T-helper 1 cell treated with Interleukin-12 subunit alpha and Interleukin-12 subunit beta and Interleukin-4 antibody, amounts not matched to agents 30 μg/mL and 1 μg/mL, for 36 hours (primary cell): ENCODE results near the gene SETD4.

Experiments used
- H3K27ac Mint-ChIP-seq: one replicate; pipeline ENCODE4 v1.8.0; 2021; ENCODE audit warnings: mild to moderate bottlenecking, mixed read lengths
- H3K27me3 Mint-ChIP-seq: one replicate; pipeline ENCODE4 v1.8.0; 2021; ENCODE audit warnings: low read depth, mixed read lengths
- H3K36me3 Mint-ChIP-seq: one replicate; pipeline ENCODE4 v1.8.0; 2021; ENCODE audit warnings: low read depth, mixed read lengths
- H3K4me1 Mint-ChIP-seq: one replicate; pipeline ENCODE4 v1.8.0; 2021; ENCODE audit warnings: low read depth, mixed read lengths
- H3K4me3 Mint-ChIP-seq: one replicate; pipeline ENCODE4 v1.8.0; 2021; ENCODE audit warnings: mild to moderate bottlenecking, moderate library complexity, mixed read lengths
- H3K9me3 Mint-ChIP-seq: one replicate; pipeline ENCODE4 v1.8.0; 2021; ENCODE audit warnings: mixed read lengths

Gene SETD4

DNA sequence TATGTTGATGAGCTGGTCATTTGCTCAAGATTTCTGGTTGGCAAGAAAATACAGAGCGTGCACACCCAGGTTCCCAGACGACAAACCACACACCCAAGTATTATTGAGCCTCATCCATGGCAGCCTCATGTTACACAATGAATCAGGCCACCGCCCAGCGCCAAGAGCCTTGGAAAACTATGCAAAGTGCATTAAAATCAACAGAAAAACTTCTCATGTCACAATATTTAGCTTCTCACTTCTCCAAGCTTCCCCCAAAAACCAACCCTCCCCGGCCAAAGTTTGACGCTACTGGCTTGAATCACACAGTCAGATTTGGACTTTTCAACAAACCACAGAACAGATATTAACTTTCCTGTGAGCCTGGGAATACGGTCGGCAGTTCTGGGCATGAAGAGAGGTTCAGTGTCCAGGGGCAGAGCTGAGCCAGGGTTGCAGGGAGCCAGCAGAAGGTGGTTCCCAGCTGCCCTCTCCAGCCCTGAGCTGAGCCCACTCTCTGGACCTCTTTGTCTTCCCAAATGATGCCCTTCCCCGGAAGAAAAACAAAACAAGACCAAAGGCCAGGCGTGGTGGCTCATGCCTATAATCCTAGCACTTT, 71.1 kb downstream of the SETD4 start:
- peaks cover 5% of the 10 kb centered on the region for H3K27me3 Mint-ChIP-seq
- H3K4me1 Mint-ChIP-seq = no peaks in the 10 kb centered on the region
- no peaks in the 10 kb centered on the region for H3K9me3 Mint-ChIP-seq
- no peaks in the 10 kb centered on the region for H3K36me3 Mint-ChIP-seq
- H3K27ac Mint-ChIP-seq = no peak overlapping the region
- H3K4me3 Mint-ChIP-seq = no peak overlapping the region

DNA sequence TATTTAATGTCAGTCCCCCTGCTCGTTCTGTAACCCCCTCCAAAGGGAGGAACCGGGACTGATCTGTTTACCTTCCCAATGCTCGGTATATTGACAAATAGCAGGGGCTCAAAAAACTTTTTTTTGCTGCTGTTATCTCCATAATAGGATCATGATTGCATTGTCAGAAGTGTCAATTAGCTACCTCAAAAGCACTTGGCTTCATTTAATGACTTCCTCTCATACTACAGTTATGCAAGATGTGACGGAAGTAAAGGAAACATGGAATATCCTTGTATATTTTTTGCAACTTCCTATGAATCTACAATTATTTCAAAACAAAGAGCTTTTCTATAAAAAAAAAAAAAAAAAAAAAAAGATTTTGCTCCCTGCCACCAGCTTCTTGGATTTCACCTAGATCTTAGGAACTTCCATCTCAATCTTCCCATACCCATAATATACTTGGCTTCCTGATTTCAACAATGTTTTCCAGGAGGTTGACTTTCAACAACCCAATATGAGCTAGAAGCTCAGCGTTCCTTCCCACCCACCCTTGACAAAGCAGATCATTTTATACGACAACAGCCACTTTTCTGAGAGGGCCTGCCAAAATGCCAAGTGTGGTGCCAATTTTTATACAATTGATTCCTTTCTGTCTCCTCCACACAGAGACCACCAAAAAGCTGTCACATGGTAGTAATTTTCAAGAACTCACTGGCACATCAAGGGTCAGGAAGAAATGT, 71.7 kb downstream of the SETD4 start:
- H3K36me3 Mint-ChIP-seq = no peaks in the 10 kb centered on the region
- H3K9me3 Mint-ChIP-seq = no peaks in the 10 kb centered on the region
- H3K27me3 Mint-ChIP-seq = peaks cover 5% of the 10 kb centered on the region
- no peak overlapping the region for H3K27ac Mint-ChIP-seq
- H3K4me1 Mint-ChIP-seq = no peaks in the 10 kb centered on the region
- H3K4me3 Mint-ChIP-seq = no peak overlapping the region

DNA sequence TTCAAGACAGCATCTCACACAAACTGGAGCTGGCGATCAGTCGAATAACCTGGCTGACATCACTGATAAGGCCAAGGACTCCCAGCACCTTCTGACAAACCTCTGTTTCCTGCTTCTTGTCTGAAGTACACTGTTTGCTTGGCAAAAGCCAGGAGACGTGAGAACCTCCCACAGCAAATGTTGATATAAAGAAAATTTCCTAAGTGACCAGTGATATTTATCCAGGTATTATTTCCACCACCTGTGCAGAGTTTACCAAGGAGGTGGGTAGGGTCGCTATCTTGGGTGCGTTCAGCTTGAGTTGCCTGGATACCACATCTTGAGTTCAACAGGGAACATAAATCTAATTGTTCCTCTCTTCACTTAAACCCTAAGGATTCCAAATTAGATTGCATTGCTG, 72.9 kb downstream of the SETD4 start:
- Mint-ChIP-seq H3K4me3 (no peak overlapping the region), H3K27ac (no peak overlapping the region), H3K9me3 (no peaks in the 10 kb centered on the region), H3K4me1 (no peaks in the 10 kb centered on the region), H3K27me3 (peaks cover 5% of the 10 kb centered on the region), H3K36me3 (no peaks in the 10 kb centered on the region)

DNA sequence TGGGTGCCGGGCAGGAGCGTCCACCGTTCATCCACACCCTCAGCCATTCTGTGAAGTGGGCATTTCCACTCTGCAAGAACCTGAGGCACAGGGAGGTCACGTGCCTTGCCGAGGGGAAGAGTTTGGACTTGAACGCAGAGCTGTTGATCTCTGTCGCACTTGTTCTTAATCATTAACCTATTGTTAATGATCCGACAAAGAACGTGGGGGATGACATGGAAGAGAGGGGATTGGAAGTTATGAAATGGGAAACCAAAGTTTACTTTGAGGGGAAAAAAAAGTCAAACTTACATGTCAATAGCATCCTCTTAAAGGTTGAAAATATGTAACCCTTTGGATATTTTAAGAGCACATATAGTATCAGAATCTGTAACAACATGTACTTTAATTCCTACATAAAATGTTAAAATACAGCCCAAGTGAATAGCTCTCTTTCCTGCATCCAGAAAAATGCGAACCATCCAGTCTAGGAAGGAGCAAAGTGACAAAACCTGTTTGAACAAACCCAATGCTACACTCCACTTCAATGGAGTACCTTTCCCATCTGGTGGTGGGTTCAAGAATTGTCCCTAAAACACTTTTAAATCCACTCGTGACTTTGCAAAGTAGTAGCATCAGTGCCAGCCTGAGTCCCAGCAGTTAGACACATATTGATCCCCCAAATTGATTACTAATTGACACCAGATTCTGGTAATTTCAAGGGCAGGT, 75.5 kb downstream of the SETD4 start:
- Mint-ChIP-seq H3K4me3 (no peak overlapping the region), H3K9me3 (no peaks in the 10 kb centered on the region), H3K27me3 (peaks cover 5% of the 10 kb centered on the region), H3K27ac (no peak overlapping the region), H3K4me1 (no peaks in the 10 kb centered on the region), H3K36me3 (no peaks in the 10 kb centered on the region)
